Islet of Langerhans (tissue), 1 donor: ENCODE measurements around the gene FARSB.
"Not testable (repeated sequence)": the region's sequence is repeated elsewhere in the genome, so short reads cannot be mapped to it uniquely, and the experiment has no call there.

Experiments
- FAIRE-seq: peaks from one replicate; lab custom pipeline; 2011; peaks lifted over from hg19 to GRCh38; lab: Jason Lieb, UNC

The FARSB gene

DNA sequence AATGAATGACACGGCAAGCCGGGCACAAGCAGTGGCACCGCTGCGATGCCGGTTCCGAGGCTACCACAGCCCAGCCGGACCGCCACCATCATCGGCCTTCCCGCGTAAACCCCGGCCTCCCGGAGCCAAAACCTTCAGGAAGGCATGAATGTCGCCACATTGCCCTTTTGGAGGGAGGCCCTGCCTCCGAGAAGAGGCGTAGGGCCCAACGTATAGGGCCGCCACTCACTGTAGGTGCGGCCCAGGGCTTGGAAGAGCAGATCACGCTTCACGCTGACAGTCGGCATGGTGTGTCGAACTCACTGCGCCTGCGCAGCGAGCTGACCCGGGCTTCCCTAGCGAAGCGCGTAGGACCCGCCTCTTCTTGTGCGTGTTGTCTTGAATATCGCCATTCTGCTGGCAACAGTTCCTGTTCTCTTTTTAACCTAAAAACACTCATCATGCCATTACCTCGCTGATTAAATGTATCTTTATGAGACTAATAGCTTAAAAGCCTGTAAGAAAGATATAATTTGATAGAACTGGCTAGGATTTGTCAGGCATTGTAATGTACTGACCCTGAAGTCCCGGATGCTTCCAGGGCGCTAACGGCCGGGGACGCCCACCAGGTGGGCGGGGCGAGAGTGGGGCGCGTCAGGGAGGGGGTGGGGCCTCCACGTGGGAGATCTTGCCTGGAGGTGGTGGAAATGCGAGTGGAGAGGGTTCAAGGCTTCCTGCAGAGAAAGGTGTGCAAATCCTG is at the start of gene FARSB:
TSS of gene FARSB (minus strand) at position 306 of the 739 bp plus-strand sequence. CDS start at position 287, 19 bp downstream.
- FAIRE-seq: peak; percentile 92

DNA sequence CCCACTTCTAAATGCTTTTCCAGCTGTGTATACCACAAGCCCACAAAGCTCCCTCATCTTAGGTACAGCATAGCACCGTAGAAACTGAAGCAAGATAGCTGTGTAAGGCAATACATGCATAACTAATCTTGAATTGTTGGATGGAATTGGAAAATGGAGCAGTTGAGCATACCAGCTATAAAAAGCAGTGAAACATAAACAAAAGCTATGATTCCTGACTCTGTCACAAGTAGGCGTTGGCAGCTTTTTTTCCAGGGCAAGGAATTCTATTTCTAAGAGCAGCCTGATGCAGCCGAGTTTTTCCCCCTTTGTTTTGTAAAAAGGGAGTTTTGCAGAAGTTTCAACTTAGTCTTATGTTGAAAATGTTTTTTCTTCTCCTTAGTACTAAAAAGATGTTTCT is 48.0 kb upstream of the FARSB start:
- FAIRE-seq: no peak

- FAIRE-seq: no peak
Measured at GRCh38 chr2:222703091-222703490, 47.2 kb upstream of the FARSB start.

DNA sequence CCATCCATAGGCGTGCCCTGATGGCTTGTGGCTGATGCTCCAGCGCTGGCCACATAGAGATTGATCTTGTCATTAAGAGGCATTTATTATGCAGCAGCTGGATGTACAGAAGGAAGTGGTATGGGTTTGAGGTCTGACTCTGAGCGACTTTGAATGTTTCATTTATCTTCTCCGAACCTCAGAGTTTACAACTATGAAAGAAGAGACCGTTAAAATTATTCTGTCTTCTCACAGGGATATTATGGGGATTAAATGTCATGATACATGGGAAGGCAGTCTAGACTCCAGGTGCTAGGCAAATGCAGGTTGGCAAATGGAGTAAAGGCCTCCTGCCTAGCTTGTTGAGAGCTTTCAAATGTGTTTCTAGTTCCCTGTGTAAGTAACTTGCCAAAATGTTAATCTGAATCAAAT is 45.8 kb upstream of the FARSB start:
- FAIRE-seq: no peak

GRCh38 chr2:222701233-222701632 is 45.3 kb upstream of the FARSB start:
- FAIRE-seq: no peak

- no peak for FAIRE-seq
Measured at GRCh38 chr2:222698276-222698675, 42.4 kb upstream of the FARSB start.

- FAIRE-seq: no peak
Measured at GRCh38 chr2:222693837-222694236, 37.9 kb upstream of the FARSB start.

DNA sequence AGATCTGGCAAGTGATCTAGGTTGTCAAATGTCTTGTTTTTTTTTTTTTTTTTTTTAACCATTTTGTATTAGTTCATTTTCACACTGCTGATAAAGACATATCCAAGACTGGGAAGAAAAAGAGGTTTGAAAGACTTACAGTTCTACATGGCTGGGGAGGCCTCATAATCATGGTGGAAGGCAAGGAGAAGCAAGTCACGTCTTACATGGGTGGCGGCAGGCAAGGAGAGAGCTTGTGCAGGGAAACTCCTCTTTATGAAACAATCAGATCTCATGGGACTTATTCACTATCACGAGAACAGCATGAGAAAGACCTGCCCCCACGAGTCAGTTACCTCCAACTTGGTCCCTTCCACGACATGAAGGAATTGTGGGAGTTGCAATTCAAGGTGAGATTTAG is 37.5 kb upstream of the FARSB start:
- FAIRE-seq: not testable (repeated sequence)

DNA sequence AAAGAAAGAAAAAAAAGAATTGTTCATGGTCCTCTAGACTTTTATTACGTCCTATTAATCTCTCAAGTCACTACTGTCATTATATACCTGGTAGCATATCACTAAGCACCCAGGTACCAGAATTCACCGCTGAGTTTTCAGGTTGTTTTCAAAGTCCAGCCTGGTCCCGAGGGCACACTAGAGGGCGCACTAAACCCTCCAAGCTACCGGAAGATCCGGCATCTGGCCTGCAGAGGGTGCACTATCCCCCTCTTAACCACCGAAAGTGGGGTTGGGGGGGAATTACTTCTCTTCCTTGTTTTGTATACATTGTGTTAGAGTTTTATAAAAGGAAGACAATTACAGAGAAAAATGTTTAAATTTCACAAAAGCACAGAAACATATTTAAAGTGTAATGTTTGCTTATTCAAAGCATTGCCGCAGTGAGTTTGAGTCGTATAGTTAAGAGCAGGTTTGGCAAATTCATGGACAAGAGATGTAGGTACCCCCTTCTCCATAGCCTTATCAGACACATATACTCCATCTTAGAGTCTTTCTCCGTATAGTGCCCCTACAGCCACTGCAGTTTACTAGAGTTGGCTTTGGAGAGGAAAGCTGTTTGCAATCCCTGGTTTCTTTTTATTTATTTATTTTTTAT is 34.8 kb upstream of the FARSB start:
- FAIRE-seq: no peak

GRCh38 chr2:222689322-222689721 is 33.4 kb upstream of the FARSB start:
- no peak for FAIRE-seq

GRCh38 chr2:222688917-222689316 is 33.0 kb upstream of the FARSB start:
- FAIRE-seq: no peak

- FAIRE-seq: no peak
Measured at GRCh38 chr2:222686086-222686750, 30.3 kb upstream of the FARSB start.

- no peak for FAIRE-seq
Measured at GRCh38 chr2:222683805-222684204, 27.9 kb upstream of the FARSB start.

- no peak for FAIRE-seq
Measured at GRCh38 chr2:222677981-222678380, 22.1 kb upstream of the FARSB start.

GRCh38 chr2:222673883-222674282 is 18.0 kb upstream of the FARSB start:
- no peak for FAIRE-seq

- FAIRE-seq: no peak
Measured at GRCh38 chr2:222673273-222673672, 17.4 kb upstream of the FARSB start.

- no peak for FAIRE-seq
Measured at GRCh38 chr2:222672068-222672401, 16.1 kb upstream of the FARSB start.

- FAIRE-seq: no peak
Measured at GRCh38 chr2:222671259-222672067, 15.6 kb upstream of the FARSB start, which contains the start of gene MOGAT1. Gene MOGAT1, plus strand, starts transcription at chr2:222671658. Its CDS starts 128 bp downstream, at chr2:222671786.

DNA sequence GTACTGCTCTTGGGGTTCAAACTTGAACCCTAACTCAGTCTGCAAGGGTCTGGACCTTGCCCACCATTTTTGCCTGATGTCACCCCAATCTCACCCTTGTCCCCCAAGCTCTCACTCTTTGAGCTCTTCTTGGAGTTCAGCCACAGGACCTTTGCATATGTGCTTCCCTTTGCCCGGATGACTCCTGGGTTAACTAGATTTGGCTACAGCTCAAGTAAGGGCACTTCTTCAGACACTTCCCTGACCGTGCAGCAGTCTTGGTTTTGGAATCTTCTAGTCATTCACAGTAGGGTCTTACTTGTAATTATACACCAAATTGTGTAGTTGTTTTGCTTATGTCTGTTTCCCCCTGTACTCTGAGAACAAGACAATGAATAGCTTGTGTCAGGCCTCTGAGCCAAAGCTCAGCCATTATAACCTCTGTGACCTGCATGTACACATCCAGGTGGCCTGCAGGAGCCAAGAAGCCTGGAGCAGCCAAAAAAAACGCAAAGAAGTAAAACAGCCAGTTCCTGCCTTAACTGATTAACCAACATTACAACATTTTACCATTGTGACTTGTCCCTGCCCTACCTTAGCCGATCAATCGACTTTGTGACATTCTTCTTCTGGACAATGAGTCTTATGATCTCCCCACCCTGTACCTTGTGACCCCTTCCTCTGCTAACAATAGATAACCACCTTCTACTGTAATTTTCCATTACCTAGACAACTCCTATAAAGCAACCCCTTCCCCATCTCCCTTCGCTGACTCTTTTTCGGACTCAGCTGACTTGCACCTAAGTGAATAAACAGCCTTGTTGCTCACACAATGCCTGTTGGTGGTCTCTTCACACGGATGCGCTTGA is 14.5 kb upstream of the FARSB start:
- FAIRE-seq: no peak

- FAIRE-seq: no peak
Measured at GRCh38 chr2:222669353-222669752, 13.5 kb upstream of the FARSB start.

DNA sequence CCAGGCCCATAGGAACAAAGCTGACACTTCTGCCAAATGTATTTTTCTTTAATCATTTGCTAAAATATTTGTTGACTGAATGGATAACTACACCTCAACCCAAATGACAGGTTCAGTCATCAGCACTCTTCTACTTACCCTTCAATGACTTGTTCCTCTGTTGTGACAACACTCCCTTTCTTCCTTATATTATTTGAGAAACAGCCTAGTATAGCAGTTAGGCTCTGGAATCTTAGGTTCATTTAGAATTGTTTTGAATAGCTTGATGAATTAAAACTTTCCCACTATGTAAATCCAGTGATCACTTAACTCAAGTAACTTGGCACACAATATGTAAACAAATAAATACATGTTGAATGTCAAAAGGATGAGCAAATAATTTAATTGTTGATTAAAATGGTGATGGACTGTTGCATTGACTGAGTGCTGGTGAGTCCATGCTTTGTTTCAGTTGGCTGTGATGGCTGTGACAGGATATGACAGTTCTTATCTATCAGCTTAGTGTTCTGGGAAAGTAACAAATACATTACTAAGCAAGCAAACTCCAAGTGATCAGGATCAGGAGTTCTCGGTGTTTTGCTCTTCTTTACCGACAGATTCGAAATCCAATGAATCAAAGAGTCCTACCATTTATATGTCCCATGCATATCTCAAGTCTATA is 12.7 kb upstream of the FARSB start:
- FAIRE-seq: no peak
